ENCODE results near the gene ASNS.
"Not testable (repeated sequence)": the region's sequence is repeated elsewhere in the genome, so short reads cannot be mapped to it uniquely, and the experiment has no call there.

DNA sequence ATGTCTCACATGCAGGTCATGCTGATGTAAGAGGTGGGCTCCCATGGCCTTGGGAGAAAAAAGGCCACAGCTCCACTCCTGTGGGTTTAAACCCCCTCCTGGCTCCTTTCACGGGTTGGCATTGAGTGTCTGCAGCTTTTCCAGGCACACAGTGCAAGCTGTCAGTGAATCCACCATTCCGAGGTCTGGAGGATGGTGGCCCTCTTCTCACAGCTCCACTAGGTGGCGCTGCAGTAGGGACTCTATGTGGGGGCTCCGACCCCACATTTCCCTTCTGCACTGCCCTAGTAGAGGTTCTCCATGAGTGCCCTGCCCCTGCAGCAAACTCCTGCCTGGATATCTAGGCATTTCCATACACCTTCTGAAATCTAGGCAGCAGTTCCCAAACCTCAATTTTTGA lies 19.5 kb upstream of the ASNS start:
- not testable (repeated sequence) for TF ChIP-seq POLR2A, CTCF (IDR thresholded peaks at IDR 0.05)

All from testis (tissue), 2 donors.